GM21367 (cell line): ENCODE results near the gene FMR1.
A peak's percentile ranks its signal among the peaks of the same experiment; 100 is the strongest.

Experiments
- ATAC-seq: cut with Tn5 transposase; IDR thresholded peaks from one replicate; pipeline ENCODE4 v1.9.1; 2021; ENCODE audit not compliant: unreplicated experiment

FMR1 gene

GRCh38 chrX:147914591-147914990 is 2.9 kb downstream of the FMR1 start:
- ATAC-seq, result no peak

GRCh38 chrX:147916375-147916968 is 4.8 kb downstream of the FMR1 start:
- ATAC-seq, result no peak

GRCh38 chrX:147917700-147918695 is 6.3 kb downstream of the FMR1 start:
- peak; percentile 86 for ATAC-seq

- no peak for ATAC-seq
Measured at GRCh38 chrX:147920161-147920666, 8.5 kb downstream of the FMR1 start.

GRCh38 chrX:147923605-147924004 is 11.9 kb downstream of the FMR1 start:
- ATAC-seq, result no peak

GRCh38 chrX:147927256-147927655 is 15.5 kb downstream of the FMR1 start:
- no peak for ATAC-seq

- no peak for ATAC-seq
Measured at GRCh38 chrX:147933815-147934214, 22.1 kb downstream of the FMR1 start.

- no peak for ATAC-seq
Measured at GRCh38 chrX:147935156-147935758, 23.5 kb downstream of the FMR1 start.

- ATAC-seq, result no peak
Measured at GRCh38 chrX:147945286-147945685, 33.6 kb downstream of the FMR1 start.

- no peak for ATAC-seq
Measured at GRCh38 chrX:147948531-147948930, 36.8 kb downstream of the FMR1 start.

- ATAC-seq, result no peak
Measured at GRCh38 chrX:147950352-147950751, 38.6 kb downstream of the FMR1 start.

GRCh38 chrX:147953976-147954375 is 42.3 kb downstream of the FMR1 start:
- no peak for ATAC-seq

- ATAC-seq, result no peak
Measured at GRCh38 chrX:147957291-147957690, 45.6 kb downstream of the FMR1 start.

GRCh38 chrX:147958291-147958690 is 46.6 kb downstream of the FMR1 start:
- ATAC-seq, result no peak

GRCh38 chrX:147960722-147961121 is 49.0 kb downstream of the FMR1 start:
- ATAC-seq, result no peak

GRCh38 chrX:147962476-147962875 is 50.8 kb downstream of the FMR1 start:
- no peak for ATAC-seq

- no peak for ATAC-seq
Measured at GRCh38 chrX:147978931-147979330, 67.2 kb downstream of the FMR1 start.

GRCh38 chrX:147981038-147981752 is 69.5 kb downstream of the FMR1 start, which contains the start of gene FMR1NB:
Gene FMR1NB, plus strand, starts transcription at chrX:147981337. Its CDS starts 66 bp downstream, at chrX:147981403.
- no peak for ATAC-seq
